DMS 273 (cell line): ENCODE data around the gene MYL9.
"Not testable (repeated sequence)": the region's sequence is repeated elsewhere in the genome, so short reads cannot be mapped to it uniquely, and the experiment has no call there.

Experiments used
- DNase-seq: peaks from one replicate; lab custom pipeline; 2025; ENCODE audit not compliant: unreplicated experiment; lab: John Stamatoyannopoulos, UW

Gene MYL9

GRCh38 chr20:36548704-36549627 is 7.6 kb downstream of the MYL9 start:
- DNase-seq: no peak

GRCh38 chr20:36549628-36549941 is 8.3 kb downstream of the MYL9 start:
- DNase-seq: no peak

GRCh38 chr20:36549942-36550789 is 8.8 kb downstream of the MYL9 start:
- no peak for DNase-seq

GRCh38 chr20:36550790-36551299 is 9.5 kb downstream of the MYL9 start:
- no peak for DNase-seq

GRCh38 chr20:36555248-36555647 is 13.9 kb downstream of the MYL9 start:
- DNase-seq: no peak

- no peak for DNase-seq
These were observed 21.4 kb downstream of the MYL9 start for GRCh38 chr20:36562724-36563123.

GRCh38 chr20:36563374-36563773 is 22.1 kb downstream of the MYL9 start:
- no peak for DNase-seq

- DNase-seq: not testable (repeated sequence)
These were observed 22.9 kb downstream of the MYL9 start for GRCh38 chr20:36564078-36564725.

- DNase-seq: not testable (repeated sequence)
These were observed 23.4 kb downstream of the MYL9 start for GRCh38 chr20:36564726-36565121.

- no peak for DNase-seq
These were observed 24.2 kb downstream of the MYL9 start for GRCh38 chr20:36565520-36565919.

GRCh38 chr20:36569847-36570429 is 28.6 kb downstream of the MYL9 start:
- DNase-seq: peak; percentile 37

GRCh38 chr20:36571564-36572504 is 30.5 kb downstream of the MYL9 start:
- DNase-seq: no peak

GRCh38 chr20:36572701-36573102 is 31.4 kb downstream of the MYL9 start:
- DNase-seq: no peak

GRCh38 chr20:36573103-36573797 is 31.9 kb downstream of the MYL9 start, which contains the start of gene TGIF2:
Gene TGIF2, plus strand, starts transcription at chr20:36573597. Its CDS starts 5,178 bp downstream, at chr20:36578775.
- DNase-seq: peak; percentile 93

GRCh38 chr20:36573798-36574365 is 32.6 kb downstream of the MYL9 start:
- DNase-seq: peak; percentile 78

- peak; percentile 81 for DNase-seq
These were observed 33.2 kb downstream of the MYL9 start for GRCh38 chr20:36574366-36575135.

- DNase-seq: no peak
These were observed 34.7 kb downstream of the MYL9 start for GRCh38 chr20:36576081-36576445.
